NCI-H2196 (cell line): Measurements from ENCODE around the gene DCUN1D4.
"Not testable (repeated sequence)": the region's sequence is repeated elsewhere in the genome, so short reads cannot be mapped to it uniquely, and the experiment has no call there.

ENCODE experiments used
- DNase-seq: peaks from one replicate; lab custom pipeline; 2025; ENCODE audit not compliant: unreplicated experiment; lab: John Stamatoyannopoulos, UW

DCUN1D4 gene

GRCh38 chr4:51893402-51893801 is 50.4 kb downstream of the DCUN1D4 start:
- DNase-seq, result not testable (repeated sequence)

GRCh38 chr4:51894059-51894645 is 51.2 kb downstream of the DCUN1D4 start:
- DNase-seq, result no peak

- no peak for DNase-seq
These were observed 52.2 kb downstream of the DCUN1D4 start for GRCh38 chr4:51895158-51895557.

- peak; percentile 43 for DNase-seq
These were observed 53.0 kb downstream of the DCUN1D4 start for GRCh38 chr4:51895816-51896408.

- no peak for DNase-seq
These were observed 58.4 kb downstream of the DCUN1D4 start for GRCh38 chr4:51901363-51901762.

- no peak for DNase-seq
These were observed 63.4 kb downstream of the DCUN1D4 start for GRCh38 chr4:51906167-51906958.

GRCh38 chr4:51907006-51907669 is 64.2 kb downstream of the DCUN1D4 start:
- DNase-seq, result no peak

GRCh38 chr4:51909236-51909703 is 66.3 kb downstream of the DCUN1D4 start:
- no peak for DNase-seq

- no peak for DNase-seq
These were observed 75.3 kb downstream of the DCUN1D4 start for GRCh38 chr4:51918251-51918650.

- no peak for DNase-seq
These were observed 80.4 kb downstream of the DCUN1D4 start for GRCh38 chr4:51923343-51923742.

GRCh38 chr4:51925307-51925706 is 82.4 kb downstream of the DCUN1D4 start:
- no peak for DNase-seq

- DNase-seq, result no peak
These were observed 87.6 kb downstream of the DCUN1D4 start for GRCh38 chr4:51930557-51930956.

- no peak for DNase-seq
These were observed 88.5 kb downstream of the DCUN1D4 start for GRCh38 chr4:51931461-51931860.

GRCh38 chr4:51932261-51932660 is 89.3 kb downstream of the DCUN1D4 start:
- DNase-seq, result no peak

GRCh38 chr4:51932684-51933083 is 89.7 kb downstream of the DCUN1D4 start:
- no peak for DNase-seq

GRCh38 chr4:51940460-51940859 is 97.5 kb downstream of the DCUN1D4 start:
- DNase-seq, result not testable (repeated sequence)

- no peak for DNase-seq
These were observed 99.3 kb downstream of the DCUN1D4 start for GRCh38 chr4:51942108-51942832.

- DNase-seq, result no peak
These were observed 99.9 kb downstream of the DCUN1D4 start for GRCh38 chr4:51942833-51943215.

- DNase-seq, result no peak
These were observed 100.3 kb downstream of the DCUN1D4 start for GRCh38 chr4:51943221-51943620.

GRCh38 chr4:51958199-51958968 is 115.4 kb downstream of the DCUN1D4 start:
- DNase-seq, result no peak
